Measurements from ENCODE around the gene PCDHGA10. TPM values are rescaled to one million over a fixed set of nuclear protein-coding genes. Genes with fewer than 3 reads are reported as not detected.
"Not testable (repeated sequence)": the region's sequence is repeated elsewhere in the genome, so short reads cannot be mapped to it uniquely, and the experiment has no call there.

Gene PCDHGA10
- total RNA-seq, 1 experiment from 2014 or later: 0.69 TPM

DNA sequence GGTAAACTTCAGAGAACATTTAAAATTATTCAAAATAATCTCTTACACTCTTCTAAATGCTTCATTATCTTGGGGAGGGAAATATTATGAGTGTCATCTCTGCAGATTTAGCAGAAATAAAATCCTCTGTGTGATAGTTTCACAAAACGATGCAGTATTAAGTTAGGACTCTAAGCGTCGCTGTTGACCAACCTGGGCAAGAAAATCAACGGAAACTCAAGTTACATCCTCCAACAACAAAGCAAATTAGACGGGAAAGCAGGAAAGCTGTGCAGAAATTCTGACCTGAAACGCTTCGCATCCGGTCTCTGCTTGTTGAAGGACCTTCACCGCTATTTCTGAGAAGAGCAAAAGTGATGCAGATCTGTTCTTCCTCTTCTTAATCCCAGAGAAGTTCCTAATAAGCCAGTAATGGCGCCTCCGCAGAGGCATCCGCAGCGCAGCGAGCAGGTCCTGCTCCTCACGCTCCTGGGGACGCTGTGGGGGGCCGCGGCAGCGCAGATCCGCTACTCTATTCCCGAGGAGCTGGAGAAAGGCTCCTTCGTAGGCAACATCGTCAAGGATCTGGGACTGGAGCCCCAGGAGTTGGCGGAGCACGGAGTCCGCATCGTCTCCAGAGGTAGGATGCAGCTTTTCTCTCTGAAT is 39.0 kb upstream of the PCDHGA10 start, which contains the start of gene PCDHGA6:
PCDHGA6 (plus strand) TSS at position 219 of the 645 bp plus-strand sequence; CDS start at position 412, 193 bp downstream.
- Histone ChIP-seq H3K4me3 (ENCODE audit: low read depth in 2 of 2, low read length in 2 of 2) (no peak within 1 kb of the TSS), H3K4me1 (ENCODE audit: control insufficient read depth, insufficient read depth, low read length) (no peaks in the 10 kb centered on the region), H3K27me3 (ENCODE audit: control insufficient read depth, insufficient read depth, low read length) (no peaks in the 10 kb centered on the region), H3K36me3 (ENCODE audit: control insufficient read depth, insufficient read depth, low read length) (no peaks in the 10 kb centered on the region), H3K27ac (ENCODE audit: low read length) (no peak within 1 kb of the TSS), H3K9me3 (ENCODE audit: control insufficient read depth, insufficient read depth, low read depth, low read length) (peaks cover 7% of the 10 kb centered on the region; the same call in 1 of the 2 replicates)
- BruUV-seq (replicated peaks): no TSS peak
- no peak for TF ChIP-seq POLR2AphosphoS5 (IDR thresholded peaks at IDR 0.05; ENCODE audit: low read depth, low read length)
- POLR2A ChIA-PET: interaction anchor here (0.6 kb wide), 2 partner anchors 57 to 861 kb away, joined by 4 read pairs; no protein-coding TSS in a partner anchor
- ATAC-seq (no peak), DNase-seq (ENCODE audit: low read depth, low spot score) (no peak)
- intact Hi-C loops (cut with micrococcal nuclease; ENCODE audit: unreplicated experiment) (no loop called here), in situ Hi-C loops (cut with HindIII; ENCODE audit: low pct_unique_long_range_greater_than_20kb, low sequenced_read_pairs) (no loop called here)
- CTCF ChIA-PET: no interaction called here

DNA sequence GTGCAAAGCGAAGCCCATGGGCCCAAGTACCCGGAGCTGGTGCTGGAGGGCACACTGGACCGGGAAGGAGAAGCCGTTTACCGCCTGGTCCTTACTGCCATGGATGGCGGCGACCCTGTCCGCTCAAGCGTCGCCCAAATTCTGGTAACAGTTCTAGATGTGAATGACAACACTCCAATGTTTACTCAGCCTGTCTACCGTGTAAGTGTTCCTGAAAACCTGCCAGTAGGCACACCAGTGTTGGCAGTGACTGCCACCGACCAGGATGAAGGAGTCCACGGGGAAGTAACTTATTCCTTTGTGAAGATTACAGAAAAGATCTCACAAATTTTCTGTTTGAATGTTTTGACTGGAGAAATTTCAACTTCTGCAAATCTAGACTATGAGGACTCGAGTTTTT is 38.2 kb upstream of the PCDHGA10 start:
- no TSS peak for BruUV-seq (replicated peaks)
- ChIA-PET CTCF (no interaction called here), POLR2A (interaction anchor here (0.6 kb wide), 1 partner anchor 57 kb away, joined by 4 read pairs; no protein-coding TSS in a partner anchor)
- H3K27me3 ChIP-seq (ENCODE audit: control insufficient read depth, insufficient read depth, low read length): 0 out of 2 replicates have a peak, but pooled peaks cover 2% of the 10 kb centered on the region
- H3K4me1 ChIP-seq (ENCODE audit: control insufficient read depth, insufficient read depth, low read length): no peaks in the 10 kb centered on the region
- H3K9me3 ChIP-seq (ENCODE audit: control insufficient read depth, insufficient read depth, low read depth, low read length): peaks cover 7% of the 10 kb centered on the region; the same call in 1 of the 2 replicates
- in situ Hi-C loops (cut with HindIII; ENCODE audit: low pct_unique_long_range_greater_than_20kb, low sequenced_read_pairs) (no loop called here), intact Hi-C loops (cut with micrococcal nuclease; ENCODE audit: unreplicated experiment) (no loop called here)
- H3K4me3 ChIP-seq (ENCODE audit: low read depth in 2 of 2, low read length in 2 of 2): no peak overlapping the region
- DNase-seq (ENCODE audit: low read depth, low spot score) (no peak), ATAC-seq (no peak)
- TF ChIP-seq, protein P1, sequence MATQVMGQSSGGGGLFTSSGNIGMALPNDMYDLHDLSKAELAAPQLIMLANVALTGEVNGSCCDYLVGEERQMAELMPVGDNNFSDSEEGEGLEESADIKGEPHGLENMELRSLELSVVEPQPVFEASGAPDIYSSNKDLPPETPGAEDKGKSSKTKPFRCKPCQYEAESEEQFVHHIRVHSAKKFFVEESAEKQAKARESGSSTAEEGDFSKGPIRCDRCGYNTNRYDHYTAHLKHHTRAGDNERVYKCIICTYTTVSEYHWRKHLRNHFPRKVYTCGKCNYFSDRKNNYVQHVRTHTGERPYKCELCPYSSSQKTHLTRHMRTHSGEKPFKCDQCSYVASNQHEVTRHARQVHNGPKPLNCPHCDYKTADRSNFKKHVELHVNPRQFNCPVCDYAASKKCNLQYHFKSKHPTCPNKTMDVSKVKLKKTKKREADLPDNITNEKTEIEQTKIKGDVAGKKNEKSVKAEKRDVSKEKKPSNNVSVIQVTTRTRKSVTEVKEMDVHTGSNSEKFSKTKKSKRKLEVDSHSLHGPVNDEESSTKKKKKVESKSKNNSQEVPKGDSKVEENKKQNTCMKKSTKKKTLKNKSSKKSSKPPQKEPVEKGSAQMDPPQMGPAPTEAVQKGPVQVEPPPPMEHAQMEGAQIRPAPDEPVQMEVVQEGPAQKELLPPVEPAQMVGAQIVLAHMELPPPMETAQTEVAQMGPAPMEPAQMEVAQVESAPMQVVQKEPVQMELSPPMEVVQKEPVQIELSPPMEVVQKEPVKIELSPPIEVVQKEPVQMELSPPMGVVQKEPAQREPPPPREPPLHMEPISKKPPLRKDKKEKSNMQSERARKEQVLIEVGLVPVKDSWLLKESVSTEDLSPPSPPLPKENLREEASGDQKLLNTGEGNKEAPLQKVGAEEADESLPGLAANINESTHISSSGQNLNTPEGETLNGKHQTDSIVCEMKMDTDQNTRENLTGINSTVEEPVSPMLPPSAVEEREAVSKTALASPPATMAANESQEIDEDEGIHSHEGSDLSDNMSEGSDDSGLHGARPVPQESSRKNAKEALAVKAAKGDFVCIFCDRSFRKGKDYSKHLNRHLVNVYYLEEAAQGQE (IDR thresholded peaks at IDR 0.05; ENCODE audit: insufficient read depth in 1 of 2, low read depth in 2 of 2, low read length in 1 of 2): no peak
- TF ChIP-seq SIN3A (IDR thresholded peaks at IDR 0.05; ENCODE audit: borderline replicate concordance, insufficient read depth, low read depth, low read length) (no peak), POLR2AphosphoS5 (IDR thresholded peaks at IDR 0.05; ENCODE audit: low read depth, low read length) (no peak), TCF7L2 (IDR thresholded peaks at IDR 0.05; ENCODE audit: low read depth, low read length) (no peak)
- TF ChIP-seq, protein P2, sequence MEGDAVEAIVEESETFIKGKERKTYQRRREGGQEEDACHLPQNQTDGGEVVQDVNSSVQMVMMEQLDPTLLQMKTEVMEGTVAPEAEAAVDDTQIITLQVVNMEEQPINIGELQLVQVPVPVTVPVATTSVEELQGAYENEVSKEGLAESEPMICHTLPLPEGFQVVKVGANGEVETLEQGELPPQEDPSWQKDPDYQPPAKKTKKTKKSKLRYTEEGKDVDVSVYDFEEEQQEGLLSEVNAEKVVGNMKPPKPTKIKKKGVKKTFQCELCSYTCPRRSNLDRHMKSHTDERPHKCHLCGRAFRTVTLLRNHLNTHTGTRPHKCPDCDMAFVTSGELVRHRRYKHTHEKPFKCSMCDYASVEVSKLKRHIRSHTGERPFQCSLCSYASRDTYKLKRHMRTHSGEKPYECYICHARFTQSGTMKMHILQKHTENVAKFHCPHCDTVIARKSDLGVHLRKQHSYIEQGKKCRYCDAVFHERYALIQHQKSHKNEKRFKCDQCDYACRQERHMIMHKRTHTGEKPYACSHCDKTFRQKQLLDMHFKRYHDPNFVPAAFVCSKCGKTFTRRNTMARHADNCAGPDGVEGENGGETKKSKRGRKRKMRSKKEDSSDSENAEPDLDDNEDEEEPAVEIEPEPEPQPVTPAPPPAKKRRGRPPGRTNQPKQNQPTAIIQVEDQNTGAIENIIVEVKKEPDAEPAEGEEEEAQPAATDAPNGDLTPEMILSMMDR (IDR thresholded peaks at IDR 0.05): no peak
- H3K36me3 ChIP-seq (ENCODE audit: control insufficient read depth, insufficient read depth, low read length): no peaks in the 10 kb centered on the region
- H3K27ac ChIP-seq (ENCODE audit: low read length): no peak overlapping the region

DNA sequence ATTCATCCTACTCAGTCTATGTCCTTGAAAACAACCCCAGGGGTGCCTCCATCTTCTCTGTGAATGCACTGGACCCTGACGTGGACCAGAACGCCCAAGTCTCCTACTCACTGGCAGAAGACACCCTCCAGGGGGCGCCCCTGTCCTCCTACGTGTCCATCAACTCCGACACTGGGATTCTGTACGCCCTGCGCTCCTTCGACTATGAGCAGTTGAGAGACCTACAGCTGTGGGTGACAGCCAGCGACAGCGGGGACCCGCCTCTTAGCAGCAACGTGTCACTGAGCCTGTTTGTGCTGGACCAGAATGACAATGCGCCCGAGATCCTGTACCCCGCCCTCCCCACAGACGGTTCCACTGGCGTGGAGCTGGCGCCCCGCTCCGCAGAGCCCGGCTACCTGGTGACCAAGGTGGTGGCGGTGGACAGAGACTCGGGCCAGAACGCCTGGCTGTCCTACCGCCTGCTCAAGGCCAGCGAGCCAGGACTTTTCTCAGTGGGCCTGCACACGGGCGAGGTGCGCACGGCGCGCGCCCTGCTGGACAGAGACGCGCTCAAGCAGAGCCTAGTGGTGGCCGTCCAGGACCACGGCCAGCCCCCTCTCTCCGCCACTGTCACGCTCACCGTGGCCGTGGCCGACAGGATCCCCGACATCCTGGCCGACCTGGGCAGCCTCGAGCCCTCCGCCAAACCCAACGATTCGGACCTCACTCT is 37.2 kb upstream of the PCDHGA10 start:
- H3K4me3 ChIP-seq (ENCODE audit: low read depth in 2 of 2, low read length in 2 of 2); H3K9me3 ChIP-seq (ENCODE audit: control insufficient read depth, insufficient read depth, low read depth, low read length); in situ Hi-C loops (cut with HindIII; ENCODE audit: low pct_unique_long_range_greater_than_20kb, low sequenced_read_pairs); POLR2A ChIA-PET; BruUV-seq (replicated peaks); CTCF ChIA-PET; intact Hi-C loops (cut with micrococcal nuclease; ENCODE audit: unreplicated experiment); ATAC-seq; H3K4me1 ChIP-seq (ENCODE audit: control insufficient read depth, insufficient read depth, low read length); H3K27ac ChIP-seq (ENCODE audit: low read length); H3K27me3 ChIP-seq (ENCODE audit: control insufficient read depth, insufficient read depth, low read length); H3K36me3 ChIP-seq (ENCODE audit: control insufficient read depth, insufficient read depth, low read length); DNase-seq (ENCODE audit: low read depth, low spot score): not testable (repeated sequence)
